Measurements from ENCODE around the gene CSNK1E. TPM values are rescaled to one million over a fixed set of nuclear protein-coding genes. Genes with fewer than 3 reads are reported as not detected.

The CSNK1E gene
- total RNA-seq, 4 donors from 2014 or later = 112 to 246 (median 160) TPM

DNA sequence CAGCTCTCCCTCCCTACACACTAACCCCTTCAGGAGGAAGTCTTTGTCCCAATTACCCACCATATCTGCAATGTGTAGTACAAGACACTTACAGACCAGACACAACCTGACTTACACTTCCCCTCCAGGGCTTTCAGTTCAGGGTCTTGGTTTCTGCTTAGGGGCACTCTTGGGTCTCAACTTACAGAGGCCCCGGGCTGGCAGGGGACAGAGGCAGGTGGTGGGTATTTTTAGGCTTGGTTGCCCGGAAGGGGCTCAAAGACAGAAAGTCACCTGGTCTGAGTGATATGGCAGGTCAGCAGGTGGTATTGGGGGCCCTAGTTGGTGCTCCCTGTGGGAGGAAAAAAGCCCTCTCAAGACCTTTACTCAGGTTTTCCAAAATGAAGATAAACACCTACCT, 41.1 kb downstream of the CSNK1E start:
- Histone ChIP-seq H3K4me3 (no peak overlapping the region), H3K27ac (no peak overlapping the region), H3K4me1 (peaks cover 27% of the 10 kb centered on the region), H3K27me3 (no peaks in the 10 kb centered on the region), H3K36me3 (no peaks in the 10 kb centered on the region), H3K9me3 (no peaks in the 10 kb centered on the region)
- WGBS = 62% methylated on average over 2 of the region's 2 CpGs
- TF ChIP-seq POLR2A (IDR thresholded peaks at IDR 0.05) (no peak), POLR2AphosphoS5 (IDR thresholded peaks at IDR 0.05) (no peak), EP300 (IDR thresholded peaks at IDR 0.05) (no peak)
- TF ChIP-seq, protein P1, sequence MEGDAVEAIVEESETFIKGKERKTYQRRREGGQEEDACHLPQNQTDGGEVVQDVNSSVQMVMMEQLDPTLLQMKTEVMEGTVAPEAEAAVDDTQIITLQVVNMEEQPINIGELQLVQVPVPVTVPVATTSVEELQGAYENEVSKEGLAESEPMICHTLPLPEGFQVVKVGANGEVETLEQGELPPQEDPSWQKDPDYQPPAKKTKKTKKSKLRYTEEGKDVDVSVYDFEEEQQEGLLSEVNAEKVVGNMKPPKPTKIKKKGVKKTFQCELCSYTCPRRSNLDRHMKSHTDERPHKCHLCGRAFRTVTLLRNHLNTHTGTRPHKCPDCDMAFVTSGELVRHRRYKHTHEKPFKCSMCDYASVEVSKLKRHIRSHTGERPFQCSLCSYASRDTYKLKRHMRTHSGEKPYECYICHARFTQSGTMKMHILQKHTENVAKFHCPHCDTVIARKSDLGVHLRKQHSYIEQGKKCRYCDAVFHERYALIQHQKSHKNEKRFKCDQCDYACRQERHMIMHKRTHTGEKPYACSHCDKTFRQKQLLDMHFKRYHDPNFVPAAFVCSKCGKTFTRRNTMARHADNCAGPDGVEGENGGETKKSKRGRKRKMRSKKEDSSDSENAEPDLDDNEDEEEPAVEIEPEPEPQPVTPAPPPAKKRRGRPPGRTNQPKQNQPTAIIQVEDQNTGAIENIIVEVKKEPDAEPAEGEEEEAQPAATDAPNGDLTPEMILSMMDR (IDR thresholded peaks at IDR 0.05) = no peak
- DNase-seq (ENCODE audit: low spot score in 2 of 2) = no peak

DNA sequence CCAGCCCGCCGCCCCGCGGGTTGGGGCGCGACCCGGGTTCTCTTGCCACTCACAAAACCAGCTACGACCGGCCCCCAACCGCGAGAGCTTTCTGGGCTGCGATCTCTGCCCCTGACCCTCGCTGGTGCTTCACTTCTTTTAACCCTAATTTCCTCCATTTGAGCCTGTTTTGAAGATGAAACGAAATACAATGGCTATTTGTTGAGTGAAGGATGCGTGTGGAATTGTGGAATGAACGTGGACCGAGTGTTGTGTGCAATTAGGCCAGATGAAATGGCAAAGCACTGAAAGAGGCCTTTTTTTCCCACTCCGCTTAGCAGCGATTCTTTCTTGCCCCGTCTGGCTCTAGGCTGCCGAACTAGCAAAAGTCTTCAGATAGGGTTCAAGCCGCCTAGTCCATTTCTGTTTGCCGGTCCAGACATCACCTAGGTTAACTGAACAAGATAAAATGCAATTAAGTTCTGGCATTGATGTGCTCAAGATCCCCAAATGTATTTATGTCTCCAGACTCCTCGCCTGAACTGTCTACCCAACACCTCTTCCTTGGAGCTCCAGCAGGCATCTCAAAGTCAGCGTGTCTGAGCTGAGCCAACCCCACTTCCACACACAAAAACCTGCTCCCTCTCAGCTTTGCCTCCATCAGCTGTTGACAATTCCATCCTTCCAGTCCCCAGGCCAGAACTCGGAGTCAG, 44.0 kb downstream of the CSNK1E start:
- WGBS = 13% methylated on average over 24 of the region's 26 CpGs
- no peaks in the 10 kb centered on the region for H3K27me3 ChIP-seq
- no peak for TF ChIP-seq POLR2AphosphoS5 (IDR thresholded peaks at IDR 0.05)
- TF ChIP-seq, protein P1 (IDR thresholded peaks at IDR 0.05) = no peak

DNA sequence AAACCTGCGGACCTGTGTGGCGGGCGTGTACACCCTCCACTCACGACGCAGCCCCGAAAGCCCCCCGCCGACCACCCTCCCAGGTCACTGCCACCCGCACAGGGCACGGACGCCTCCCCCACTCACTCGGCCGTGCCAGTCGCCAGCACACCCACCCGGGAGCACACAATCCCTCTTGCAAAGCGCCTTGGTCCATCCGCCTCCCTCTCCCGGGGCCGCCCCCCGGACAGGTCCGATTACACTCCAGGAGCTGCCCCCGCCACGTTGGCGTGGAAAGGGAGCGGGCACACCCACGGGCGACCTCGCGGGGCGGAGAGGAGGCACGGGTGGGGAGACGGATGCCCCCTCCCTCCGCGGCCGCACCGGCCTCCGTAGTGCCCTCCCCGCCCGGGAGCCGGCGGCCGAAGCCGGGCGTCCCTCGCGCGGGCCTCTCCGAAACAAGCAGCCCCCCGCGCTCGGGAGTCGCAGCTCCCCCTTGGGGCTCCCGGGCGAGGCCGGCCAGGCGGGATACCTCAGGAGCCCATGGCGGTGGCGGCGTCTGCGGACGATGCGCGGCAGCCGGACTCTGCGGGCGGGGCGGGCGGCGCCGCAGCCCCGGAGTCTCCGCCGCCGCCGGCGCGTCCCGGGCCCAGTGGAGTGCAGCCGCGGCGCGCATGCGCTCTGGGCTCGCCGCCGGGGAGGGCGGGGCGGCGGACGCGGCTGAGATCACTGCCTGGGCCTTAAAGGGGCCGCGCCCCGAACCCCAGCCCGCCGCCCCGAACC, 44.7 kb downstream of the CSNK1E start, which contains the start of gene TMEM184B:
Gene TMEM184B (minus strand): TSS at position 638 of the 762 bp plus-strand sequence. CDS start 25,049 bp downstream, outside the sequence.
- Histone ChIP-seq H3K27me3 (no peaks in the 10 kb centered on the region), H3K4me1 (peaks cover 61% of the 10 kb centered on the region), H3K27ac (peak within 1 kb of the TSS; percentile 88), H3K4me3 (peak within 1 kb of the TSS; percentile 100), H3K36me3 (no peaks in the 10 kb centered on the region), H3K9me3 (no peaks in the 10 kb centered on the region)
- TF ChIP-seq POLR2A (IDR thresholded peaks at IDR 0.05) (peak; percentile 68 to 73), EP300 (IDR thresholded peaks at IDR 0.05) (no peak), POLR2AphosphoS5 (IDR thresholded peaks at IDR 0.05) (no peak)
- peak; percentile 83 to 84 for DNase-seq (ENCODE audit: low spot score in 2 of 2)
- 1% methylated on average over 41 of the region's 97 CpGs for WGBS

More for the DNA sequence above, 44.0 kb downstream of the CSNK1E start:
- DNase-seq (ENCODE audit: low spot score in 2 of 2) = no peak
- no peaks in the 10 kb centered on the region for H3K9me3 ChIP-seq
- H3K4me1 ChIP-seq = peaks cover 53% of the 10 kb centered on the region
- no peaks in the 10 kb centered on the region for H3K36me3 ChIP-seq
- H3K4me3 ChIP-seq = peak overlapping the region; percentile 100
- H3K27ac ChIP-seq = peak overlapping the region; percentile 88

GRCh38 chr22:38271927-38272372, 45.3 kb downstream of the CSNK1E start:
- Histone ChIP-seq H3K4me3 (peak overlapping the region; percentile 100), H3K27me3 (no peaks in the 10 kb centered on the region), H3K9me3 (no peaks in the 10 kb centered on the region), H3K36me3 (no peaks in the 10 kb centered on the region), H3K4me1 (peaks cover 65% of the 10 kb centered on the region), H3K27ac (peak overlapping the region; percentile 88)
- no peak for DNase-seq (ENCODE audit: low spot score in 2 of 2)
- TF ChIP-seq, protein P1 (IDR thresholded peaks at IDR 0.05) = no peak
- TF ChIP-seq POLR2A (IDR thresholded peaks at IDR 0.05) (no peak), EP300 (IDR thresholded peaks at IDR 0.05) (no peak), POLR2AphosphoS5 (IDR thresholded peaks at IDR 0.05) (no peak)
- 0% methylated on average over 3 of the region's 7 CpGs for WGBS

GRCh38 chr22:38271101-38271500, 46.1 kb downstream of the CSNK1E start:
- peak overlapping the region; percentile 1 for H3K27ac ChIP-seq
- DNase-seq (ENCODE audit: low spot score in 2 of 2) = no peak
- 72% methylated on average over 6 of the region's 7 CpGs for WGBS
- H3K4me1 ChIP-seq = peaks cover 71% of the 10 kb centered on the region
- H3K9me3 ChIP-seq = no peaks in the 10 kb centered on the region
- H3K27me3 ChIP-seq = no peaks in the 10 kb centered on the region
- H3K4me3 ChIP-seq = peak overlapping the region; percentile 100
- no peak for TF ChIP-seq POLR2A (IDR thresholded peaks at IDR 0.05)
- TF ChIP-seq, protein P1 (IDR thresholded peaks at IDR 0.05) = no peak
- H3K36me3 ChIP-seq = no peaks in the 10 kb centered on the region
